ENCODE results near the gene MCTP2. TPM values are rescaled to one million over a fixed set of nuclear protein-coding genes. Genes with fewer than 3 reads are reported as not detected.

Gene MCTP2
- total RNA-seq, 1 experiment from 2014 or later: 0.15 TPM

DNA sequence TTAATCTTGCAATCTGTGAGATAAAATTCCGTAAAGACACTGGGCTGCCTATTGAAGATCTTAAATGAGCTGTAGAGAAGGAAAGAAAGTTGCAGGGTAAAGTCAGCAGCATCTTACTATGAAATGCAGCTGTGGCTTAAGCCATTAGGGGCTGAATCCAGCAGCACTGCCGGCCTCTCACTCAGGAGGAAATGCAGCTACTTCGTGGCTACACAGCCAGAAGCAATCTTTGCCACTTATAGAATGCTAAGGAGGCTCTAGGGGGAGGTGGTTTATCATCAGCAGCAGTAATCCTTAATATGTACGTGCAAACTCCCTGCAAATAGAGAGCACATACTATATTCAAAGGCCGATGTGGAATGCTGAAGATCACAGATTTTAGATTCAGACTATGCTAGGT lies 19.1 kb upstream of the MCTP2 start:
- DNase-seq (ENCODE audit: low read depth, low spot score) (no peak), ATAC-seq (no peak)
- Histone ChIP-seq H3K9me3 (ENCODE audit: control insufficient read depth, insufficient read depth, low read depth, low read length) (no peaks in the 10 kb centered on the region), H3K4me3 (ENCODE audit: low read depth in 2 of 2, low read length in 2 of 2) (no peak overlapping the region), H3K36me3 (ENCODE audit: control insufficient read depth, insufficient read depth, low read length) (no peaks in the 10 kb centered on the region), H3K4me1 (ENCODE audit: control insufficient read depth, insufficient read depth, low read length) (no peaks in the 10 kb centered on the region), H3K27ac (ENCODE audit: low read length) (no peak overlapping the region), H3K27me3 (ENCODE audit: control insufficient read depth, insufficient read depth, low read length) (no peaks in the 10 kb centered on the region)
- TF ChIP-seq POLR2AphosphoS5 (IDR thresholded peaks at IDR 0.05; ENCODE audit: low read depth, low read length): no peak
- TF ChIP-seq, protein P1, sequence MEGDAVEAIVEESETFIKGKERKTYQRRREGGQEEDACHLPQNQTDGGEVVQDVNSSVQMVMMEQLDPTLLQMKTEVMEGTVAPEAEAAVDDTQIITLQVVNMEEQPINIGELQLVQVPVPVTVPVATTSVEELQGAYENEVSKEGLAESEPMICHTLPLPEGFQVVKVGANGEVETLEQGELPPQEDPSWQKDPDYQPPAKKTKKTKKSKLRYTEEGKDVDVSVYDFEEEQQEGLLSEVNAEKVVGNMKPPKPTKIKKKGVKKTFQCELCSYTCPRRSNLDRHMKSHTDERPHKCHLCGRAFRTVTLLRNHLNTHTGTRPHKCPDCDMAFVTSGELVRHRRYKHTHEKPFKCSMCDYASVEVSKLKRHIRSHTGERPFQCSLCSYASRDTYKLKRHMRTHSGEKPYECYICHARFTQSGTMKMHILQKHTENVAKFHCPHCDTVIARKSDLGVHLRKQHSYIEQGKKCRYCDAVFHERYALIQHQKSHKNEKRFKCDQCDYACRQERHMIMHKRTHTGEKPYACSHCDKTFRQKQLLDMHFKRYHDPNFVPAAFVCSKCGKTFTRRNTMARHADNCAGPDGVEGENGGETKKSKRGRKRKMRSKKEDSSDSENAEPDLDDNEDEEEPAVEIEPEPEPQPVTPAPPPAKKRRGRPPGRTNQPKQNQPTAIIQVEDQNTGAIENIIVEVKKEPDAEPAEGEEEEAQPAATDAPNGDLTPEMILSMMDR (IDR thresholded peaks at IDR 0.05): no peak
- TF ChIP-seq TCF7L2 (IDR thresholded peaks at IDR 0.05; ENCODE audit: low read depth, low read length): no peak
- no peak for TF ChIP-seq SIN3A (IDR thresholded peaks at IDR 0.05; ENCODE audit: borderline replicate concordance, insufficient read depth, low read depth, low read length)
- TF ChIP-seq, protein P2, sequence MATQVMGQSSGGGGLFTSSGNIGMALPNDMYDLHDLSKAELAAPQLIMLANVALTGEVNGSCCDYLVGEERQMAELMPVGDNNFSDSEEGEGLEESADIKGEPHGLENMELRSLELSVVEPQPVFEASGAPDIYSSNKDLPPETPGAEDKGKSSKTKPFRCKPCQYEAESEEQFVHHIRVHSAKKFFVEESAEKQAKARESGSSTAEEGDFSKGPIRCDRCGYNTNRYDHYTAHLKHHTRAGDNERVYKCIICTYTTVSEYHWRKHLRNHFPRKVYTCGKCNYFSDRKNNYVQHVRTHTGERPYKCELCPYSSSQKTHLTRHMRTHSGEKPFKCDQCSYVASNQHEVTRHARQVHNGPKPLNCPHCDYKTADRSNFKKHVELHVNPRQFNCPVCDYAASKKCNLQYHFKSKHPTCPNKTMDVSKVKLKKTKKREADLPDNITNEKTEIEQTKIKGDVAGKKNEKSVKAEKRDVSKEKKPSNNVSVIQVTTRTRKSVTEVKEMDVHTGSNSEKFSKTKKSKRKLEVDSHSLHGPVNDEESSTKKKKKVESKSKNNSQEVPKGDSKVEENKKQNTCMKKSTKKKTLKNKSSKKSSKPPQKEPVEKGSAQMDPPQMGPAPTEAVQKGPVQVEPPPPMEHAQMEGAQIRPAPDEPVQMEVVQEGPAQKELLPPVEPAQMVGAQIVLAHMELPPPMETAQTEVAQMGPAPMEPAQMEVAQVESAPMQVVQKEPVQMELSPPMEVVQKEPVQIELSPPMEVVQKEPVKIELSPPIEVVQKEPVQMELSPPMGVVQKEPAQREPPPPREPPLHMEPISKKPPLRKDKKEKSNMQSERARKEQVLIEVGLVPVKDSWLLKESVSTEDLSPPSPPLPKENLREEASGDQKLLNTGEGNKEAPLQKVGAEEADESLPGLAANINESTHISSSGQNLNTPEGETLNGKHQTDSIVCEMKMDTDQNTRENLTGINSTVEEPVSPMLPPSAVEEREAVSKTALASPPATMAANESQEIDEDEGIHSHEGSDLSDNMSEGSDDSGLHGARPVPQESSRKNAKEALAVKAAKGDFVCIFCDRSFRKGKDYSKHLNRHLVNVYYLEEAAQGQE (IDR thresholded peaks at IDR 0.05; ENCODE audit: insufficient read depth in 1 of 2, low read depth in 2 of 2, low read length in 1 of 2): no peak
- intact Hi-C loops (cut with micrococcal nuclease; ENCODE audit: unreplicated experiment): no loop called here
- ChIA-PET POLR2A (no interaction called here), CTCF (no interaction called here)
- in situ Hi-C loops (cut with HindIII; ENCODE audit: low pct_unique_long_range_greater_than_20kb, low sequenced_read_pairs): no loop called here
- BruUV-seq (replicated peaks): no TSS peak

DNA sequence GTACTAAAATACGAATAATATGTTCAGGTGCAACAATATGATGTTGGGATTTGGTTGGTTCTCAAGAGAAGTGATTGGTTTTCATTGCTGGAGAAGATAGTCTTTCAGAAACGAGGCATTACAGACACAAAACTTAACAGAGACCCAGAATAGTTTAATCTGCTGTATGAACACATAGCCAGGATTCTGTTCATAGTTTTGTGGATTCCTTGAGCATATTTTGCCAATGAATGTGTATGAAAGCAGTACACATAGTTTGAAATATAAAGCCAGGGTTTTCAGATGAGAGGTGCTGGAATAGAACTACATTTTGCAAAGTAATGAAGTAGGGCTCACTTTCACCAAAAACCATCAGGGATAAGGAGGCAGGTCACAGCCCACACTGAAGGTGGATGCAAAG lies 5.7 kb upstream of the MCTP2 start:
- CTCF ChIA-PET: no interaction called here
- Histone ChIP-seq H3K36me3 (ENCODE audit: control insufficient read depth, insufficient read depth, low read length) (no peaks in the 10 kb centered on the region), H3K27ac (ENCODE audit: low read length) (no peak overlapping the region), H3K4me3 (ENCODE audit: low read depth in 2 of 2, low read length in 2 of 2) (no peak overlapping the region), H3K27me3 (ENCODE audit: control insufficient read depth, insufficient read depth, low read length) (peaks cover 3% of the 10 kb centered on the region), H3K4me1 (ENCODE audit: control insufficient read depth, insufficient read depth, low read length) (peaks cover 2% of the 10 kb centered on the region; the same call in 1 of the 2 replicates), H3K9me3 (ENCODE audit: control insufficient read depth, insufficient read depth, low read depth, low read length) (no peaks in the 10 kb centered on the region)
- intact Hi-C loops (cut with micrococcal nuclease; ENCODE audit: unreplicated experiment): no loop called here
- no peak for ATAC-seq
- no TSS peak for BruUV-seq (replicated peaks)
- in situ Hi-C loops (cut with HindIII; ENCODE audit: low pct_unique_long_range_greater_than_20kb, low sequenced_read_pairs): no loop called here
- TF ChIP-seq SIN3A (IDR thresholded peaks at IDR 0.05; ENCODE audit: borderline replicate concordance, insufficient read depth, low read depth, low read length): no peak
- no peak for TF ChIP-seq TCF7L2 (IDR thresholded peaks at IDR 0.05; ENCODE audit: low read depth, low read length)
- TF ChIP-seq, protein P2 (IDR thresholded peaks at IDR 0.05; ENCODE audit: insufficient read depth in 1 of 2, low read depth in 2 of 2, low read length in 1 of 2): no peak
- TF ChIP-seq POLR2AphosphoS5 (IDR thresholded peaks at IDR 0.05; ENCODE audit: low read depth, low read length): no peak
- TF ChIP-seq, protein P1 (IDR thresholded peaks at IDR 0.05): no peak
- DNase-seq (ENCODE audit: low read depth, low spot score): no peak
- POLR2A ChIA-PET: no interaction called here

Data from Panc1 (cell line).